ENCODE measurements around the gene UNC5C.

The UNC5C gene

DNA sequence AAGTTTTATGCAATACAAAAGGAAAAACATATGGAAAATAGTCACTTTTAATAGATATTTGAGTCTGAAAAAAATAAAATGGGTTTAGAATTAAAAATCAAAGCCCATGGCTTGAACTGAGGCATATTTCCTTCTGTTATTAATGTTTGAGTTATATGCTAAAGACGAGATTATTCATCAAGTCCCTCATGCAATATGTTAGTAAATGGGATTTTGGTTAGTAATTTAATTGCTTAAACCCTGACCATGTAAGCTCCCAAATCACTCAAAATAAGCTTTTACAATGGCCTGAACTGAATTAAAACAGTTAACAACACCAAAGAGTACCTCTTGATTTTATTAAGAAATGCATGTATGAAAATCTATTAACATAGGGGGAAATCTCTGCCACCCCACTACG, 12.1 kb downstream of the UNC5C start:
- peak in 1 of 2 donors; percentile 50 for DNase-seq (ENCODE audit: low read depth in 2 of 2)
- peak overlapping the region in 1 of 2 donors; percentile 16 for H3K4me3 ChIP-seq (replicated peaks in 1 of 2; ENCODE audit: low read depth in 2 of 2, low read length in 2 of 2)
- TF ChIP-seq, protein P1, sequence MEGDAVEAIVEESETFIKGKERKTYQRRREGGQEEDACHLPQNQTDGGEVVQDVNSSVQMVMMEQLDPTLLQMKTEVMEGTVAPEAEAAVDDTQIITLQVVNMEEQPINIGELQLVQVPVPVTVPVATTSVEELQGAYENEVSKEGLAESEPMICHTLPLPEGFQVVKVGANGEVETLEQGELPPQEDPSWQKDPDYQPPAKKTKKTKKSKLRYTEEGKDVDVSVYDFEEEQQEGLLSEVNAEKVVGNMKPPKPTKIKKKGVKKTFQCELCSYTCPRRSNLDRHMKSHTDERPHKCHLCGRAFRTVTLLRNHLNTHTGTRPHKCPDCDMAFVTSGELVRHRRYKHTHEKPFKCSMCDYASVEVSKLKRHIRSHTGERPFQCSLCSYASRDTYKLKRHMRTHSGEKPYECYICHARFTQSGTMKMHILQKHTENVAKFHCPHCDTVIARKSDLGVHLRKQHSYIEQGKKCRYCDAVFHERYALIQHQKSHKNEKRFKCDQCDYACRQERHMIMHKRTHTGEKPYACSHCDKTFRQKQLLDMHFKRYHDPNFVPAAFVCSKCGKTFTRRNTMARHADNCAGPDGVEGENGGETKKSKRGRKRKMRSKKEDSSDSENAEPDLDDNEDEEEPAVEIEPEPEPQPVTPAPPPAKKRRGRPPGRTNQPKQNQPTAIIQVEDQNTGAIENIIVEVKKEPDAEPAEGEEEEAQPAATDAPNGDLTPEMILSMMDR (IDR thresholded peaks at IDR 0.05; ENCODE audit: low read depth, low read length), result no peak

DNA sequence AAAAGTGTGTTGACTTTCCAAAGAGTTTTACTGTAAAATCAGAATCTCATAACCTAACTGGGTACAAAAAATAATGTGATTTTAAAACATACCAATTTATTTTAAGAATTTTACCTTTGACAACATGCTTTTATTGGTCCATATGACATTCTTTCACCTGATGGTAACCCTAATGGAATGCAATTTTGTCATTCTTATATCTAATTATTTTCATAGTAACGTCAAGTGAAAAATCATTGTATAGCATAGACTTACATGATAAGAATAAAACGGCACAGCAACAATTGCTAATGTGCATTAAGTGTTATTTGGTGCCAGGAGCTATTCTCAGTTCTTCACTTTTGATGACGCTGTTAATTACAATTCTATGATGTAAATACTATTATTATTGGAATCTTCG, 13.6 kb downstream of the UNC5C start:
- TF ChIP-seq, protein P1 (IDR thresholded peaks at IDR 0.05; ENCODE audit: low read depth, low read length), result no peak
- DNase-seq (ENCODE audit: low read depth in 2 of 2), result no peak
- H3K4me3 ChIP-seq (replicated peaks in 1 of 2; ENCODE audit: low read depth in 2 of 2, low read length in 2 of 2), result no peak overlapping the region

DNA sequence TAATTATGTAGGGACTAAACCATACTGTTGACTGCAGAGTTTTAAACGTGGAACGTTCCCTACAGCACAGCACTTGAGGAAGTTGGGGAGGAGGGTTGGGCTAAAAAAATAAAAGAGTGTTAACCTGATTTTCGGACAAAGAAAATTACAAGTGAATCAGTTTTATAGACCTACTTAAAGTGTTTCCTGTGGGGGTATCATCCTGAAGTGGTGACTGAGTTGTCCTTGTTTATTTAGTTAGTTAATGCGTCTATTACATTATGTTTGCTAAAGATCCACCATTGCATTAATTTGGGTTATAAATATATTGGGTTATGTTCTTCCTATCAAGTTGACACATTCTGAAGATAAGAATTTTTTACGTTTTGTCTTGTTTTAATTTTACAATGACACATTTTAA, 14.7 kb downstream of the UNC5C start:
- peak in 1 of 2 donors; percentile 39 for DNase-seq (ENCODE audit: low read depth in 2 of 2)
- TF ChIP-seq, protein P1 (IDR thresholded peaks at IDR 0.05; ENCODE audit: low read depth, low read length), result no peak
- no peak overlapping the region for H3K4me3 ChIP-seq (replicated peaks in 1 of 2; ENCODE audit: low read depth in 2 of 2, low read length in 2 of 2)

DNA sequence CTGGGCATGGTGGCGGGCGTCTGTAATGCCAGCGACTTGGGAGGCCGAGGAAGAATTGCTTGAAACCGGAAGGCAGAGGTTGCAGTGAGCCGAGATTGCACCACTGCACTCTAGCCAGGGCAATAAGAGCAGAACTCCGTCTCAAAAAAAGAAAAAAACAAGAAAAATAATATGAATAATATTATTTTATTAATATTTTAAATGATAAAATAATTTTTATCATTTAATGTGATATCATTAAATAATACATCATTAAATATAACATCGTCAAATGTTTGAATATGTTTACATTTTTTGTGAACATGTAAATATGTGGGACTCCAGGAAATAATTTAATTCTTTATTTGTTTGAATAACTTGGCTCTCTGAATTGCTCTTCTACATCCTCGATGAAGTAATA, 15.5 kb downstream of the UNC5C start:
- TF ChIP-seq, protein P1 (IDR thresholded peaks at IDR 0.05; ENCODE audit: low read depth, low read length), result no peak
- DNase-seq (ENCODE audit: low read depth in 2 of 2), result no peak
- no peak overlapping the region for H3K4me3 ChIP-seq (replicated peaks in 1 of 2; ENCODE audit: low read depth in 2 of 2, low read length in 2 of 2)

DNA sequence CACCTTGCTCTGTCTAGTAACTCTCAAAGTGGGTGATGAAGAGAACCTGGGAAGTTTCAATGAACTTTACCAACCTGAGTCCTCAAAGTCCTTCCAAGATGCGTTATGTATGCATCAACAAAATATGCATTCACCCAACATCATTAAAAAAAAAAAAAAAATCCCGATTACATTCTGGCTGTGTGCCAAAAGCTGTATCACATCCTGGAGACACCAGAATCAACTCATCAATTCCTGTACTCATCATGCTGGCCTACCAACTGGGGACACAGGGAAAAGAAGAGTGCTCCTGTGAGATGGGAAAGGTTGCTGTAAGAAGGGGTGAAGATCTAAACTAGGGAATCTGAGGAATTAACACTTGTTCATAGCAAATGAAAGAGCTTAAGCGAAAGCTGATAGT, 16.5 kb downstream of the UNC5C start:
- H3K4me3 ChIP-seq (replicated peaks in 1 of 2; ENCODE audit: low read depth in 2 of 2, low read length in 2 of 2), result no peak overlapping the region
- TF ChIP-seq, protein P1 (IDR thresholded peaks at IDR 0.05; ENCODE audit: low read depth, low read length), result no peak
- peak in 1 of 2 donors; percentile 40 for DNase-seq (ENCODE audit: low read depth in 2 of 2)

DNA sequence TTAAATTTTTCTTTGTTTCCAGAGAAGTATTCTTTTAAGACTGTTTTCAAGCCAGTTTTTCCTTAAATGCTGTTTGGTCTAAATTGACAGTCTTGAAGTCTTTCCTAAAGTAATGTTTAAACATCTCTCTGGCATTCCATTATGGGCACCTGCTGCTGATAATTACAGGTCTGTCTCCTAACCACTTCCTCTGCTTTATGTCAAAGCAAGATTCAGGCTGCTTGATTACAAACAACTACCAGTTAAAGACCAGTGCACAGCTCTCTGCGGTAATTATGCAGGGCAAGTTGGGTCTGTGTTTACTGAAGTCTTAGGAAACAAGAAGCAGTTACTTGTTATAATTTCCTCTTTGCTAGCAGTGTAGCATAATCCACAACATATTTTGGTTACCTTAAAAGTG, 17.6 kb downstream of the UNC5C start:
- TF ChIP-seq, protein P1 (IDR thresholded peaks at IDR 0.05; ENCODE audit: low read depth, low read length), result no peak
- DNase-seq (ENCODE audit: low read depth in 2 of 2), result no peak
- H3K4me3 ChIP-seq (replicated peaks in 1 of 2; ENCODE audit: low read depth in 2 of 2, low read length in 2 of 2), result no peak overlapping the region

DNA sequence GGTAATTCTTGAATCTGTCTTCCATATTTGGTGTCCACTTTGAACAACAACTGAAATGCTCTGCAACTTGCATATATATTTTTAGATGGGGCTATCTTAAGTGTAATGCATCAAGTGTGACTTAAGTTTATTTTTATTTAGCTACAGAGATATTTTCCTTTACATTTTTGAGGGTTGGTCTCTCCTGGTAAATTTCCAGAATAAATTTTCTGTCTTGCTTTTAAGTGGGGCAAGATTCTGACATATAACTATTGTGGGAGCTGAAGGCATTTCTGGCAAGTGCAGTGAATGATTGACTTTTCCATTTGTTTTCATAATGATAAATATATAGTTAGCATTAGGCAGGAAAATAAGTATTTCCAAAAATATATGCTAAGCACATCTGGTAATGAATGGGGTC, 18.8 kb downstream of the UNC5C start:
- H3K4me3 ChIP-seq (replicated peaks in 1 of 2; ENCODE audit: low read depth in 2 of 2, low read length in 2 of 2), result no peak overlapping the region
- TF ChIP-seq, protein P1 (IDR thresholded peaks at IDR 0.05; ENCODE audit: low read depth, low read length), result no peak
- DNase-seq (ENCODE audit: low read depth in 2 of 2), result no peak
